ENCODE data around the gene SMOC2.
A peak's percentile ranks its signal among the peaks of the same experiment; 100 is the strongest.

The SMOC2 gene

DNA sequence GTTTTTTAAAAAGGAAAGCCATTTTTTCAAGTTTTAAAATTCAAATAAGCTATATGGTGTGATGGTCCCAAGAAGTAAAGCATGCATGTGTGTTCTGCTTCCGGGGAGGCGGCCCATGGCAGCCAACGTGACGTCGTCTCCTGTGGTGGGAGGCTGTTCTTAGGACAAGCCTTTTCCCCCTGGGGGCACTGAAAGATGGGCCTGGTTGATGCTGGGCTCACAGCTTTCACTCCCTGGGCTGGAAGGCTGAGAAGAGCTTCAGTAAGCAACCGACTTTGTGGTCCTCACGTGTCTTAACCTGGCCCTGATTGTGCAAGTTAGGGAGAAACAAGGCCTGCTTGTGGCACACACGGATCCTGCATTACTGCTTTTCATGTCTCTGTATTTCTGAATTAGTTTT is 84.1 kb downstream of the SMOC2 start:
- DNase-seq (ENCODE audit: low read depth in 1 of 2, low spot score in 1 of 2) = no peak
- TF ChIP-seq JUND (IDR thresholded peaks at IDR 0.05; ENCODE audit: low read depth) = no peak
- in situ Hi-C loops (cut with HindIII; ENCODE audit: low pct_unique_long_range_greater_than_20kb, low sequenced_read_pairs) = no loop called here

DNA sequence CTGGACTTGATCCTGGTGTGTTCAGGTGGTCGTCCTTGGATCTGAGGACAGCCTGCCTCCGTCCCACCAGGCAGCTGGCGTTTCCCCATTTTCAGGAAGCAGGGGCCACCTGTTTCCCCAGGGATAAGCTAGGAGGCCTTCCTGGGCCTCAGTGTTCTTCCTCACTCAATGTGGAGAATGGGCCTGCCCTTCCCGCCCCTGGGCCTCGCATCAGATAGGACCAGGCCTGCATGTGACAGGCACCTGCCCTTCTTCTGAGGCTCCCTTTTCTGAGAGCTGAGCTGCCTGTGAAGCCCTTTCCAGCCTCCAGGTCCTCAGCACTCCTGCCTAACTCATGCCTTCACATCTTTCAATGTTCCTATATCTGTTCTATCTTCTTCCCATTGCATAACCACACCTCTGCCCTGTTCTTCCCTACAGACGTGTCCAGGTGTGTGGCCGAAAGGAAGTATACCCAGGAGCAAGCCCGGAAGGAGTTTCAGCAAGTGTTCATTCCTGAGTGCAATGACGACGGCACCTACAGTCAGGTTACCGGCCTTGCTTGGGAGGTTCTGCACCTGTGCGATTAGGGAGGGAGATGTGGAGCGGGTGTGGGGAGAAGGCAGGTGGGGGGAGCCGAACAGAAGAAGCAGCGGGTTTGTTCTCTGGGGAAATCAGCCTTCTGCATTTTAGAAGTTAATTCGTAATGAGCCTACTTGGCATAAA is 85.1 kb downstream of the SMOC2 start:
- no peak for DNase-seq (ENCODE audit: low read depth in 1 of 2, low spot score in 1 of 2)
- in situ Hi-C loops (cut with HindIII; ENCODE audit: low pct_unique_long_range_greater_than_20kb, low sequenced_read_pairs) = no loop called here
- TF ChIP-seq JUND (IDR thresholded peaks at IDR 0.05; ENCODE audit: low read depth) = no peak

DNA sequence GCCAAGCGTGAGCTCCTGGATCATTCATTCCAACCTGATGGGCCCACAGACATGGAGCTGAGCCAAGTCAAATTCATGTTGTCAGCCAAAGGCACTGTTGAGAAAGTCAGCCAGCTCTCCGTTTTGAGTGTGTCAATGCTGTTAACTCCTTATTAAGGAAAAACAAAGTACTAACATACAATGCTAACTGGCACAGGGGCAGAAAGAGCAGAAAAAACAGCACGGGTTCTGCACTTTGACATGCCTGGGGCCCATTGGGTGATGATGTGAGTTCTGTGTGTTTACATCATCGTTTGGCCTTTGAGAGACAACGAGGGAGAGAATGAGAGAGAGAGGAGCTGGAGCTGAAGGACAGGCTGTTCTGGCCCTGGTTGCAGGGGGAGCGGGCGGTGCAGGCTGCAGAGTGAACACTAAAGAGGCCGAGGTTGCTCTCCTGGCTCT is 85.9 kb downstream of the SMOC2 start:
- no peak for TF ChIP-seq JUND (IDR thresholded peaks at IDR 0.05; ENCODE audit: low read depth)
- in situ Hi-C loops (cut with HindIII; ENCODE audit: low pct_unique_long_range_greater_than_20kb, low sequenced_read_pairs) = no loop called here

DNA sequence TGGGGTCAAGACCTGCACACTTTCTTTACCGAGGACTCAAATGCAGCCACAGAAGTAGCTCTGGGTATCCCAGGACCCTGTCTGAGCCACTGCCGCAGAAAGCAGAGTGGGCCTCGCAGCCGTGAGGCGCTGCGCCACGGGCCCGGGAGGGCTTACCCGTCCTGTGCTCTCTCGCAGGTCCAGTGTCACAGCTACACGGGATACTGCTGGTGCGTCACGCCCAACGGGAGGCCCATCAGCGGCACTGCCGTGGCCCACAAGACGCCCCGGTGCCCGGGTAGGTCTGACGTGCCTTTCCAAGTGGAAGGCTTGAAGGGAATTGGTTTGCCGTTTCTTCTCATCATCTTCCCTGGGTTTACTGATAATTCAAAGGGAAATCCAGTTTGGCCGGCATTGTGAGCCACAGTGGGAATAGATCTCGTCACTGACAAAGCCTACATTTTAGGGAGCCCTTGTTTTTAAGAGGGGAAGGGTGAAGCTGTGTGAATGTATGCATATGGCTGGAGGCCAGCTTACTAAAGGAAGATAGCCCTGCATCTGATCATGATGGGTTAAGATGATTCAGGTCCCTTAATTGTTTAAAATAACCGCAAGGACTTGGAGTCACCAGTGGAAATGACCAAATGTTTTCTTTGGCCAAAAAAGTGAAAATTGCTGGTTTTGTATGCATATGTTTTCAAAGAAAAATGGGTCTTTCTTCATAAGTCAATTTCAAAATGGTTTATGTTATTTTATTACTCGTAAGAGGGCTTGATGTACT is 86.6 kb downstream of the SMOC2 start:
- DNase-seq (ENCODE audit: low read depth in 1 of 2, low spot score in 1 of 2) = no peak
- TF ChIP-seq JUND (IDR thresholded peaks at IDR 0.05; ENCODE audit: low read depth) = no peak
- in situ Hi-C loops (cut with HindIII; ENCODE audit: low pct_unique_long_range_greater_than_20kb, low sequenced_read_pairs) = no loop called here

More for the DNA sequence above, 85.9 kb downstream of the SMOC2 start:
- DNase-seq (ENCODE audit: low read depth in 1 of 2, low spot score in 1 of 2) = peak in 1 of 2 experiments; percentile 35

DNA sequence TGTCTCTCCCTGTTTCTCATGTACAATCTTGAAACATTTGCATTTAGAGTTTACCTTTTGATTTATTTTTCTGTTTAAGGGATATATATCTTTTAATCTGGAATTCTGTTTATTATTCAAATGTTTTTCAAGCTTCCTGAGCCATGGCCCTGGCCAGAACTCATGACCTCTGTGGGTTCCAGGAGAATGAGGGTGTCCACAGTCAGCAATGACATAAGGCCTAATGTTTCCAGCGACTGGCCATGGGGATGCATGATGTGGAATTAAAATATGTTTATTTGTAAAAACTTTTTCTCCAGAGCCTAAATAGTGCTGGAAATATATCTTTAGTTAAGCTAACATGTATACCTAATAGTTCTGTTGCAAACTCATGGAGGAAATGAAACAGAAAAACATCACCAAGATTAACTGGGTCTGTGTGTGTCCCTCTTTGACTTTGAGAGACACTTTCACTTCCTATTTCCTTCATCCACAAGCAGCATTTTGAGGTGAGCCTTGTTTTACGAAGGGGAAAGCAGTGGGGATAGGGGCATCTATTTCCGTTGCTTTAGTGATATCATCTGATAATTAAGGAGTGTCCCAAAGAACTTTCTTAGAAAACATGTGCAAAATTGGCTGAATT is 87.6 kb downstream of the SMOC2 start:
- no peak for TF ChIP-seq JUND (IDR thresholded peaks at IDR 0.05; ENCODE audit: low read depth)
- in situ Hi-C loops (cut with HindIII; ENCODE audit: low pct_unique_long_range_greater_than_20kb, low sequenced_read_pairs) = no loop called here
- DNase-seq (ENCODE audit: low read depth in 1 of 2, low spot score in 1 of 2) = no peak

DNA sequence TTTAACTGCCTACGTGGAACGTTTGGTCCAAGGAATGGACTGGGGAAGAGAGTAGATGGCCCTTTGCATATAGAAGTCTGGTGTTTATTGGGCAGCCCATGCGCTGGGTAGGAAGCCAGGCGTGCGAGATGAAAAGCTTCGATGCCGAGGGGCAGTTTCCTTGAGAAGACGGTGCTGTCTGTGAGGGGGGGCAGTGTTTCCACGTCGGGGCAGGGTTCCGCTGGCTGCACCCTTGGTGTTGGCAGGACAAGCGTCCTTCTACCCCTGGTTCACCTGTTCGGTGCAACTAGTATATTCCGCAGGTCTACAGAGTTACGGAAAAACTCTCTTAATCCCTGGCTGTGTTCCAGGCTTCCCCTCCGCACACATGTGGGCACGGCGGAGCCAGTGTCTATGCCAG is 88.2 kb downstream of the SMOC2 start:
- in situ Hi-C loops (cut with HindIII; ENCODE audit: low pct_unique_long_range_greater_than_20kb, low sequenced_read_pairs) = no loop called here
- no peak for TF ChIP-seq JUND (IDR thresholded peaks at IDR 0.05; ENCODE audit: low read depth)
- DNase-seq (ENCODE audit: low read depth in 1 of 2, low spot score in 1 of 2) = no peak

DNA sequence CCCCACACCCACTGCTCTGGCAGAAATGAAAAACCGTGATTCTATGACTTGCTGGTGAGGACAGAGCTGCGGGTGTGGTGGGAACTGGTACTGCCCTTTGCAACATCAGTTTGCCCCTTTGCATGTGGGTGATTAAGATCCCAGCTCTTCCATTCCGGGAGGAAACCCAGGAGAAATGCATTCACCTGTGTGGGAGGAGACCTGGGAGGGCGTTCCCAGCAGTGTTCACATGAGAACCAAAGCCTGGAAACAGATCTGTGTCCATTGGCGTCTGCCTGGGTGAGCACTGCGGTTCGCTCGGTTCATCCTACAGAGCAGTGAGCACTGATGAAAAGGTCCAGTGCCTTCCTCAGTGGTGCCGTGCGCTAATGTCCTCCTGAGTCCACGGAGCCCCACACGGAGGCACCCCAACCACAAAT is 89.7 kb downstream of the SMOC2 start:
- no peak for TF ChIP-seq JUND (IDR thresholded peaks at IDR 0.05; ENCODE audit: low read depth)
- in situ Hi-C loops (cut with HindIII; ENCODE audit: low pct_unique_long_range_greater_than_20kb, low sequenced_read_pairs) = no loop called here
- peak; percentile 18 to 39 for DNase-seq (ENCODE audit: low read depth in 1 of 2, low spot score in 1 of 2)

DNA sequence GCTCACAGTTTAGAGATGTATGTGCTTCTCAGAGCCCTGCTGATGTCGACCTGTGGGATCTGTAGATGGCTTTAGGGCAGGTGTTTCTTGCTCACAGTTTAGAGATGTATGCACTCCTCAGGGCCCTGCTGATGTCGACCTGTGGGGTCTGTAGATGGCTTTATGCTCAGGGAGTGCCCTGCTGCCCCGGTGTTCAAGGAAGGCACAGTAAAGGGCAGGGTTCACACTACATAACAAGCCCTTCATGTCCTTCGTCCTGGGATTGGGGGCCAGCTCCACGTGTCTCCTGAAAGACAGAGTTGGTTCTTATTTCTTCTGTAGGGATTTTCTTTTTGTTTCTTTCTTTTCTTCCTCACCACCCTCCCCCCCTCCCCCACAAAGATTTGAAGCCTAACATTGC is 91.1 kb downstream of the SMOC2 start:
- no peak for DNase-seq (ENCODE audit: low read depth in 1 of 2, low spot score in 1 of 2)
- no peak for TF ChIP-seq JUND (IDR thresholded peaks at IDR 0.05; ENCODE audit: low read depth)
- in situ Hi-C loops (cut with HindIII; ENCODE audit: low pct_unique_long_range_greater_than_20kb, low sequenced_read_pairs) = no loop called here

DNA sequence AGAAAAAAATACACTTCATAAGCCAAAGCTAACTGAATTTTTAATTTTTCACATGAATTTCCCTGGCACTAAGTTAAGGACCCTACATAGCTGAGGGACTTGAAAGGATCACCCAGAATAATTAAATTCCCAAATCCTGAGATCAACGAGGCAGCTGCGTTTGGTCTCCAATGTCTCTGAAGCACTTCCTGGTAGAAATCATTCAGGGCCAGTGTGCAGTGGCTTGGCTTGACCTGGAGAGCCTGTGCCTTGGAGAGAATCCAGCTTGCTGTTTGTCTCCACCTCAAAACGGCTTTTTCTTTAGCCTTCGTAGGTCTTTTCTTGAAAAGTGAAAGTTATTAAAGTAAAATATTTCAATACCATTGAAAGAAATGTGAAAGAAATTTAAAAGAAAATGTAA is 92.4 kb downstream of the SMOC2 start:
- DNase-seq (ENCODE audit: low read depth in 1 of 2, low spot score in 1 of 2) = no peak
- no peak for TF ChIP-seq JUND (IDR thresholded peaks at IDR 0.05; ENCODE audit: low read depth)
- in situ Hi-C loops (cut with HindIII; ENCODE audit: low pct_unique_long_range_greater_than_20kb, low sequenced_read_pairs) = no loop called here

DNA sequence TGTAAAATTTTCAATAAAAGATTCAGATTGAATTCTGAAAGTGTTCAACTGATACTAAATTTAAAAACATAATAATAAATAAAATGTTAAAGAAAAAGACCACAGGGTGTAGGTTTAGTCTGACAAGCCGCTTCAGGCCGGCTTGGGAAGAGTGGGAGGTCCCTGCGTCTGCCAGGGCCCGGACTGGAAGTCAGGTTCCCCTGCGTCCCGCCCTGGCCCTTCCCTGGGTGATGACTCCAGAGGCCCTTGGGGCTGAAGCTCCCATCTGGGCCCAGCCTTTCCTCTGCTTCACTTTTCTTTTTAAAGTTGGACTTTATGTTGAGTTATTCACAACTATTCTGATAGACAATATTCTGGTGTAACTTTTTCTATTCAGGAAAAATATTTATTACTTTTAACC is 93.3 kb downstream of the SMOC2 start:
- in situ Hi-C loops (cut with HindIII; ENCODE audit: low pct_unique_long_range_greater_than_20kb, low sequenced_read_pairs) = no loop called here
- no peak for DNase-seq (ENCODE audit: low read depth in 1 of 2, low spot score in 1 of 2)
- TF ChIP-seq JUND (IDR thresholded peaks at IDR 0.05; ENCODE audit: low read depth) = no peak

DNA sequence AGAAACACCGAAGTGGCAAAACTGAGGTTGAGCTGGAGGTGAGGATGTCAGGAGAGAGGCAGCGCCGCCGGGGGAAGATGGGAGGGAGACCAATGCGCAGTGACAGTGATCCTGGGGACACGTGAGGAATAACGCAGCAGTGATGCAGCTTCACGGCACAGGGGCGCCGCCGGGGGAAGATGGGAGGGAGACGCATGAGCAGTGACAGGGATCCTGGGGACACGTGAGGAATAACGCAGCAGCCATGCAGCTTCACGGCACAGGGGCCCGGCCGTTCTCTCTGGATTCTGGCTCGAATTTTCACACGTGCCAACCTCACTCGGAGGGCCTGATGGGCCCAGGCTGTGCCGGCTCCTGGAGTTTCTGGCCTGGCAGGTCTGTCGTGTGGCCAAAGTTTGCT is 94.7 kb downstream of the SMOC2 start:
- DNase-seq (ENCODE audit: low read depth in 1 of 2, low spot score in 1 of 2) = no peak
- in situ Hi-C loops (cut with HindIII; ENCODE audit: low pct_unique_long_range_greater_than_20kb, low sequenced_read_pairs) = no loop called here
- no peak for TF ChIP-seq JUND (IDR thresholded peaks at IDR 0.05; ENCODE audit: low read depth)

DNA sequence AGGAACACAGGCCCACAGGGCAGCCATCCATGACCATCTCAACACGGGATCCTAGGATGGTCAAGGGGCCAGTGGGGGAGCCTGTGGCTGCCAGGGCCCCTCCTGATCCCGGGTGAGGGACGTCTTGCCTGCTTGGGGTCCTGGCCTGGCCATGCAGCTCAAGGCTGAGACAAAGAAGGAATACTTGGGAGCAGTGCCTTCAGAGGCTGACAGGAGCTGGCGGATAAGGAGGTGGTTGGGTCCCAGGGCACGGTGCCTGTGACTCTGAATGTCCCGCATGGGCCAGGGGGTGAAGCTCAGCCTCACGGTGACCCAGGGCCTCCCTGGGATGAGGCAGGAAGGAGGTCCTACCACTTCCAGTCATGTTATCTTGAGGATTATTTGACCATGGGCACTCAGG is 95.2 kb downstream of the SMOC2 start:
- TF ChIP-seq JUND (IDR thresholded peaks at IDR 0.05; ENCODE audit: low read depth) = no peak
- DNase-seq (ENCODE audit: low read depth in 1 of 2, low spot score in 1 of 2) = no peak
- in situ Hi-C loops (cut with HindIII; ENCODE audit: low pct_unique_long_range_greater_than_20kb, low sequenced_read_pairs) = no loop called here

All from T47D (cell line).